ENCODE results near the gene NAALADL2.
"Not testable (repeated sequence)": the region's sequence is repeated elsewhere in the genome, so short reads cannot be mapped to it uniquely, and the experiment has no call there.

NAALADL2 gene

GRCh38 chr3:175787109-175787508 is 928.0 kb downstream of the NAALADL2 start:
- DNase-seq (ENCODE audit: low read depth, low spot score); H3K27me3 ChIP-seq (ENCODE audit: control insufficient read depth, insufficient read depth, low read length); H3K4me1 ChIP-seq (ENCODE audit: control insufficient read depth, insufficient read depth, low read length); H3K27ac ChIP-seq (ENCODE audit: low read length); H3K9me3 ChIP-seq (ENCODE audit: control insufficient read depth, insufficient read depth, low read length); H3K36me3 ChIP-seq (ENCODE audit: control insufficient read depth, insufficient read depth, low read length); H3K4me3 ChIP-seq (ENCODE audit: low read length): not testable (repeated sequence)
- WGBS (ENCODE audit: insufficient coverage, insufficient read length): no CpG with 5 or more reads among the region's 16 CpGs

DNA sequence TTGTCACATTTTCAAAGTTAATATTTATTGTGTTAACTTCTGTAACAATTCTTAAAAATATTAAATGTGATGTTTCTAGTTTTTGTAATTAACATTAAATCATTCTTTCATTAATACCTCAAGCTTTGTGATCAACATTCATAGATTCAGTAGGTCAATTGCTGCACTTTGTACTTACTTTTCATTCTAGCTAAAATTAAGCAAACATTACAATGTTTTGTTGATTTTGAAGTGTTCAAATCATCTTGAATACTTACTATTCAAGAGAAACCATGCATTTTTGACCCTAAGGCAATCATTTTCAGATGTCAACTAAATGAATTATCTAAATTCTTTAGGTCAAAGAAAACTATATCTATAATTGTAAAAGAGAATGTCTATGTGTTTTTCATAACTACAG is 933.1 kb downstream of the NAALADL2 start:
- no peaks in the 10 kb centered on the region for H3K9me3 ChIP-seq (ENCODE audit: control insufficient read depth, insufficient read depth, low read length)
- no peak for DNase-seq (ENCODE audit: low read depth, low spot score)
- no peaks in the 10 kb centered on the region for H3K4me1 ChIP-seq (ENCODE audit: control insufficient read depth, insufficient read depth, low read length)
- no peak overlapping the region for H3K4me3 ChIP-seq (ENCODE audit: low read length)
- H3K27me3 ChIP-seq (ENCODE audit: control insufficient read depth, insufficient read depth, low read length): no peaks in the 10 kb centered on the region
- no peaks in the 10 kb centered on the region for H3K36me3 ChIP-seq (ENCODE audit: control insufficient read depth, insufficient read depth, low read length)
- no peak overlapping the region for H3K27ac ChIP-seq (ENCODE audit: low read length)

GRCh38 chr3:175798326-175798725 is 939.2 kb downstream of the NAALADL2 start:
- Histone ChIP-seq H3K27me3 (ENCODE audit: control insufficient read depth, insufficient read depth, low read length) (no peaks in the 10 kb centered on the region), H3K27ac (ENCODE audit: low read length) (no peak overlapping the region), H3K4me3 (ENCODE audit: low read length) (no peak overlapping the region), H3K36me3 (ENCODE audit: control insufficient read depth, insufficient read depth, low read length) (no peaks in the 10 kb centered on the region), H3K4me1 (ENCODE audit: control insufficient read depth, insufficient read depth, low read length) (no peaks in the 10 kb centered on the region; the same call in 1 of the 2 replicates), H3K9me3 (ENCODE audit: control insufficient read depth, insufficient read depth, low read length) (no peaks in the 10 kb centered on the region)
- no peak for DNase-seq (ENCODE audit: low read depth, low spot score)

GRCh38 chr3:175805825-175806224 is 946.7 kb downstream of the NAALADL2 start:
- H3K36me3 ChIP-seq (ENCODE audit: control insufficient read depth, insufficient read depth, low read length): no peaks in the 10 kb centered on the region
- no peaks in the 10 kb centered on the region for H3K27me3 ChIP-seq (ENCODE audit: control insufficient read depth, insufficient read depth, low read length)
- no peaks in the 10 kb centered on the region for H3K4me1 ChIP-seq (ENCODE audit: control insufficient read depth, insufficient read depth, low read length)
- no peaks in the 10 kb centered on the region for H3K9me3 ChIP-seq (ENCODE audit: control insufficient read depth, insufficient read depth, low read length)
- DNase-seq (ENCODE audit: low read depth, low spot score): no peak
- no peak overlapping the region for H3K4me3 ChIP-seq (ENCODE audit: low read length)
- WGBS (ENCODE audit: insufficient coverage, insufficient read length): no CpG with 5 or more reads among the region's 2 CpGs
- no peak overlapping the region for H3K27ac ChIP-seq (ENCODE audit: low read length)

DNA sequence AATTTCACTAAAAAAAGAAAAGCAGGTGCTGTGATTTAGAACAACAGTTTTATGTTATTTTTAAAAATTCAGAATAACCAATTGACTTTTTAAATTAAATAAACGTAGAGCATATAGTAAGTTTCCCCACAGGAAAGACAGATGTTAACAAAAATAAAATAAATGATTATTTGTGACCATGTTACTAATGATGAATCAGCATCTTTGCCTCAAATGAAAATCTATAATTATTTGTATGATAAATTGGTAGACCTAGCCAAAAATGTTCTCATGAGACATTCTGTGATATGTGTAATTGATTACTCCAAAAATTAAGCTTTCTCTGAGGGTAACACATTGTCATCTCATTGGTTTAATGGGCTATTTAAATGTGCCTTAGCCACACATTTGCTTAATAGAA is 948.0 kb downstream of the NAALADL2 start:
- Histone ChIP-seq H3K4me1 (ENCODE audit: control insufficient read depth, insufficient read depth, low read length) (no peaks in the 10 kb centered on the region), H3K27ac (ENCODE audit: low read length) (no peak overlapping the region), H3K4me3 (ENCODE audit: low read length) (no peak overlapping the region), H3K9me3 (ENCODE audit: control insufficient read depth, insufficient read depth, low read length) (no peaks in the 10 kb centered on the region), H3K27me3 (ENCODE audit: control insufficient read depth, insufficient read depth, low read length) (no peaks in the 10 kb centered on the region), H3K36me3 (ENCODE audit: control insufficient read depth, insufficient read depth, low read length) (no peaks in the 10 kb centered on the region)
- DNase-seq (ENCODE audit: low read depth, low spot score): no peak
- no CpG with 5 or more reads among the region's 1 CpG for WGBS (ENCODE audit: insufficient coverage, insufficient read length)

DNA sequence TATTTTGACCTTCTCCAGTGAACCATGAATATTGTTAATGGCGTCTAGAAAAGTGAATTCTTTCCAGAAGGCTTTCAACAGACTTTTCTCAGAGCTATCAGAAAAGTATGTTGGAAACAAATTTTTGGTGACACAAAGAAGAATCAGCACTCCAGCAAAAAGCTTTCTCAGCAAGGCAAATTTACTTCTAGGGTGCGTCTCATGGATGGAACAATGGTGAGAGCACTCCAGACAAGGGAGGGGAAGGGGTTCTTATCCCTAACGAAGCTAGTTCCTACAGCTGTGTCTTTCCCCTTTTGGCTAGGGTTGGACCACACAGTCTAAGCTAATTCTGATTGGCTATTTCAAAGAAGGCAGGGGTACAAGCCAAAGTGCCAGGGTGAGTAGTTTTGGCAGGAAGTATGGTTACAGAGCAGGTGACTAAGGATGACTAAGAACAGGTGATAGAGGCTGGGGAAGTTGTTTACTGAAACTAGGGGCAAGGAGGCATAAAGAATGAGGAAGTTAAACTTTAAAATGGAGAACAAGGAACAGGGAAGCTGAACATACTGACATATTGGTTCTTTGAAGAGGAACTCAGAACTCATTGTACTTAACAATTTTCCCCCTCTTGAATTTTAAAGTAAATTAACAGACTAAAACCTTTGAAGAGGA is 959.8 kb downstream of the NAALADL2 start:
- 0 out of 2 replicates have a peak, but pooled peaks cover 3% of the 10 kb centered on the region for H3K4me1 ChIP-seq (ENCODE audit: control insufficient read depth, insufficient read depth, low read length)
- H3K27me3 ChIP-seq (ENCODE audit: control insufficient read depth, insufficient read depth, low read length): no peaks in the 10 kb centered on the region
- H3K4me3 ChIP-seq (ENCODE audit: low read length): no peak overlapping the region
- peaks cover 3% of the 10 kb centered on the region; the same call in 1 of the 2 replicates for H3K9me3 ChIP-seq (ENCODE audit: control insufficient read depth, insufficient read depth, low read length)
- H3K36me3 ChIP-seq (ENCODE audit: control insufficient read depth, insufficient read depth, low read length): no peaks in the 10 kb centered on the region
- H3K27ac ChIP-seq (ENCODE audit: low read length): no peak overlapping the region
- no peak for DNase-seq (ENCODE audit: low read depth, low spot score)
- WGBS (ENCODE audit: insufficient coverage, insufficient read length): no CpG with 5 or more reads among the region's 3 CpGs

DNA sequence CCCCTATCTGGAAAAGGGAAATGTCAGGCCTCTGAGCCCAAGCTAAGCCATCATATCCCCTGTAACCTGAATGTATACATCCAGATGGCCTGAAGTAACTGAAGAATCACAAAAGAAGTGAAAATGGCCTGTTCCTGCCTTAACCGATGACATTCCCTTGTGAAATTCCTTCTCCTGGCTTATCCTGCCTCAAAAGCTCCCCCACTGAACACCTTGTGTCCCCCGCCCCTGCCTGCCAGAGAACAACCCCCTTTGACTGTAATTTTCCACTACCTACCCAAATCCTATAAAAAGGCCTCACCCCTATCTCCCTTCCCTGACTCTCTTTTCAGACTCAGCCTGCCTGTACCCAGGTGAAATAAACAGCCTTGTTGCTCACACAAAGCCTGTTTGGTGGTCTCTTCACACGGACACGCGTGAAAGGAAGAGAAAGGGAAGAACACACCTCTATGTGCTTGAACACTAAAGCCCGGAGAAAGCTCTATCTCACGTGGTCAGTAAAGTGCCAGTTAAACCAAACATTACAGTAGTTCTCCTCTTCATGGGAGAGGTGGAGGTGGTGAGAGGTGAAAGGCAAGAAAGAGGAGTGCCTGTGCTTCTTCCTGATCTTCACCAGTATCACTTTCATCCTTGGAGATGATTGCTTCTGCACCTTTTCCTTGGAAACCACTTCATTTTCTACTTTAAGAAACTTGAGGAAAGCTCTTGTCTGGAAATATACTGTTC is 963.8 kb downstream of the NAALADL2 start:
- H3K9me3 ChIP-seq (ENCODE audit: control insufficient read depth, insufficient read depth, low read length); H3K27ac ChIP-seq (ENCODE audit: low read length); H3K4me3 ChIP-seq (ENCODE audit: low read length); H3K4me1 ChIP-seq (ENCODE audit: control insufficient read depth, insufficient read depth, low read length); DNase-seq (ENCODE audit: low read depth, low spot score); H3K27me3 ChIP-seq (ENCODE audit: control insufficient read depth, insufficient read depth, low read length); H3K36me3 ChIP-seq (ENCODE audit: control insufficient read depth, insufficient read depth, low read length): not testable (repeated sequence)
- no CpG with 5 or more reads among the region's 7 CpGs for WGBS (ENCODE audit: insufficient coverage, insufficient read length)

DNA sequence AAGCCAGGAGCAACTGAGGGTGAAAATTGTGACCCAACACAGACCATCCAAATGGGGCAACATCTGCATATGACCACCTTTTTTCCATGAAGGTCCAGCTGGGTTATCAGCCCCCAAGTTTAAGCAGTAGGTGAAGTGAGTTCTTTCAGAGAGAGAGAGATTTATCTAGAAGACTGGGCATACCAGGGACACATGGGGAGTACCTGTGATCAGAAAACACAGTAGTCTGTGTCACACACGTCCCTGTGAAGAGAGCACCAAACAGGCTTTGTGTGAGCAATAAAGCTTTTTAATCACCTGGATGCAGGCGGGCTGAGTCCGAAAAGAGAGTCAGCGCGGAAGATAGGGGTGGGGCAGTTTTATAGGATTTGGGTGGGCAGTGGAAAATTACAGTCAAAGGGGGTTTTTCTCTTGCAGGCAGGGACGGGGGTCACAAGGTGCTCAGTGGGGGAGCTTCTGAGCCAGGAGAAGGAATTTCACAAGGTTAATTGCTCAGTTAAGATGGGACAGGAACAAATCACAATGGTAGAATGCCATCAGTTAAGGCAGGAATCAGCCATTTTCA is 966.0 kb downstream of the NAALADL2 start:
- WGBS (ENCODE audit: insufficient coverage, insufficient read length): no CpG with 5 or more reads among the region's 6 CpGs
- not testable (repeated sequence) for H3K9me3 ChIP-seq (ENCODE audit: control insufficient read depth, insufficient read depth, low read length); H3K36me3 ChIP-seq (ENCODE audit: control insufficient read depth, insufficient read depth, low read length); H3K27ac ChIP-seq (ENCODE audit: low read length); H3K4me1 ChIP-seq (ENCODE audit: control insufficient read depth, insufficient read depth, low read length); H3K27me3 ChIP-seq (ENCODE audit: control insufficient read depth, insufficient read depth, low read length); H3K4me3 ChIP-seq (ENCODE audit: low read length); DNase-seq (ENCODE audit: low read depth, low spot score)

DNA sequence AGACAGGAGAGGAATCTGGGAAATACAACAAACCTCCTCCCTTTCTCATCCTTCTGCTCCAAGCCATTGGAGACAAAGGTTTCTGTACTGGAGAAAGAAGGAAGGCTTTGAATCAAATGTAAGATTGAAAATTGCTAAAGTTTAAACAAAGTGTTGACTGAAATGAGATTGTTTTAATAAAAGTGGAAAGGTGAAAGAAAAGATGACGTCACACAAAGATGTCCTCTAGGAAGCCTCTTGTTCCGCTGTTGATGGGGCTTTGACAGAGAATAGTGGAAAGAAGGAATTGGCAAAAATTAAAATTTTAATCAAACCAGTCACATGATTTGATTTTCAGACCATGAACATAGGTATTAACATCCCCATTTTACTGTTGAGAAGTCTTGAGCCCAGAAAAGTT is 967.6 kb downstream of the NAALADL2 start:
- Histone ChIP-seq H3K27ac (ENCODE audit: low read length) (no peak overlapping the region), H3K9me3 (ENCODE audit: control insufficient read depth, insufficient read depth, low read length) (no peaks in the 10 kb centered on the region), H3K27me3 (ENCODE audit: control insufficient read depth, insufficient read depth, low read length) (no peaks in the 10 kb centered on the region), H3K4me1 (ENCODE audit: control insufficient read depth, insufficient read depth, low read length) (peaks cover 3% of the 10 kb centered on the region; the same call in 1 of the 2 replicates), H3K36me3 (ENCODE audit: control insufficient read depth, insufficient read depth, low read length) (no peaks in the 10 kb centered on the region), H3K4me3 (ENCODE audit: low read length) (no peak overlapping the region)
- no peak for DNase-seq (ENCODE audit: low read depth, low spot score)
- WGBS (ENCODE audit: insufficient coverage, insufficient read length): 100% methylated on average over 1 of the region's 2 CpGs

GRCh38 chr3:175829809-175830208 is 970.7 kb downstream of the NAALADL2 start:
- not testable (repeated sequence) for H3K9me3 ChIP-seq (ENCODE audit: control insufficient read depth, insufficient read depth, low read length); H3K27ac ChIP-seq (ENCODE audit: low read length); DNase-seq (ENCODE audit: low read depth, low spot score); H3K36me3 ChIP-seq (ENCODE audit: control insufficient read depth, insufficient read depth, low read length); H3K4me1 ChIP-seq (ENCODE audit: control insufficient read depth, insufficient read depth, low read length); H3K27me3 ChIP-seq (ENCODE audit: control insufficient read depth, insufficient read depth, low read length); H3K4me3 ChIP-seq (ENCODE audit: low read length)
- WGBS (ENCODE audit: insufficient coverage, insufficient read length): no CpG with 5 or more reads among the region's 8 CpGs

GRCh38 chr3:175835763-175836162 is 976.6 kb downstream of the NAALADL2 start:
- not testable (repeated sequence) for H3K4me3 ChIP-seq (ENCODE audit: low read length); H3K4me1 ChIP-seq (ENCODE audit: control insufficient read depth, insufficient read depth, low read length); H3K9me3 ChIP-seq (ENCODE audit: control insufficient read depth, insufficient read depth, low read length); DNase-seq (ENCODE audit: low read depth, low spot score); H3K27ac ChIP-seq (ENCODE audit: low read length); H3K36me3 ChIP-seq (ENCODE audit: control insufficient read depth, insufficient read depth, low read length); H3K27me3 ChIP-seq (ENCODE audit: control insufficient read depth, insufficient read depth, low read length)
- no CpG with 5 or more reads among the region's 6 CpGs for WGBS (ENCODE audit: insufficient coverage, insufficient read length)

All from iPS DF 6.9 (cell line).